Fibroblast of lung (primary cell): Measurements from ENCODE around the gene POLG.
A peak's percentile ranks its signal among the peaks of the same experiment; 100 is the strongest.

ENCODE experiments used
- CTCF ChIP-seq, 2 donors: IDR thresholded peaks in 1 of 2; conservative IDR thresholded peaks in 1 of 2; 1 replicate in 1 of 2; 2 replicates in 1 of 2; pipeline ENCODE4 v1.5.1; 2011 to 2012; ENCODE audit warnings: low read length in 2 of 2, control low read depth in 1 of 2, inconsistent platforms in 1 of 2, low read depth in 1 of 2, mild to moderate bottlenecking in 1 of 2
- EZH2 ChIP-seq: IDR thresholded peaks from 2 replicates; pipeline ENCODE4 v1.5.1; 2012; ENCODE audit warnings: low read length, control low read depth, mild to moderate bottlenecking; ENCODE audit errors: missing control alignments

DNA sequence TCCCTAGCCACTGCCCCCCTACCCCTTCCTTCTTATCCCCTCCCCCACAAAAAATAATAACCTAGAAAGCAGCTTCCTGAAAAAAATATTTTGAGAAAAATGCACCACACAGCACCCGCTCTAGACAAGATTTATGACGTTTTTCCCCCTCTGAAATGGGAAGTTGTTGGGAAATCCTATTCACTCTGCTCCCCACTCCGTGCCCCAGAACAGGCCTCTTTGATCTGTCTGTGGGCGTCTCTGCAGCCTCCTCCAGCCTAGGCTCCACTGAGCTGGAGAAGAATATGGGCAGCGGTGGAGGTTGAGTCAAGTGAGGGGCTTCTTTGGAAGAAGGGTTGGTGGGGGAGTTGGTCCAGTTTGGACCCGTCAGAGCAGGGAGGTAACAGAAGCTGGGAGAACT is 28.5 kb upstream of the POLG start:
- TF ChIP-seq EZH2 (peak; percentile 41), CTCF (conservative IDR thresholded peaks at IDR 0.05 in 1 of 2, IDR thresholded peaks at IDR 0.05 in 1 of 2; ENCODE audit: low read depth in 1 of 2, low read length in 2 of 2) (no peak)
